Dedifferentiated amniotic fluid mesenchymal stem cell (primary cell): Measurements from ENCODE around the gene IL22RA2.
"Not testable (repeated sequence)": the region's sequence is repeated elsewhere in the genome, so short reads cannot be mapped to it uniquely, and the experiment has no call there.

ENCODE experiments used
- DNase-seq: peaks from one replicate; pipeline ENCODE4 v3.0.0-alpha.2; 2016; ENCODE audit errors: extremely low spot score

Gene IL22RA2

GRCh38 chr6:137173501-137173900 lies at the start of gene IL22RA2:
Gene IL22RA2 (minus strand): TSS chr6:137173644. CDS start chr6:137161749, 11,895 bp downstream.
- DNase-seq, result no peak

DNA sequence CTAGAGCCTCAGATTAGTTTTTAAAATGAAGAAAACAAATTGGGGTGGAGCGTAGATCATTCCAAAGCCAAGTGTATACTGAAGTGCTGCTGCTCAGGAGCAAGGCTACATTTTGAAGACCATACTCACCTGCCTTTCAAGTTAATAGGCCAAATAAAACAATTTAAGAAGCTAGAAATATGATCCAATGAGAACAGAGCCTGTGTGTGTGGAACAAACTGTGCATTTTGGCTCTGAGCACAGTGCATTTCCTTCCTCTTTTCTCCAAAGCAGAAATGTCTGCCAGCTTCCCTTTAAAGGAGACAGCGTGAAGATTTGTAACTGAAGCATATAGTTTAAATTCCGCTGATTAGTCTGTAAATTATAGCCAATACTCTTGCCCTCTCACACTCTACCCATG lies 48.9 kb upstream of the IL22RA2 start:
- DNase-seq, result no peak

DNA sequence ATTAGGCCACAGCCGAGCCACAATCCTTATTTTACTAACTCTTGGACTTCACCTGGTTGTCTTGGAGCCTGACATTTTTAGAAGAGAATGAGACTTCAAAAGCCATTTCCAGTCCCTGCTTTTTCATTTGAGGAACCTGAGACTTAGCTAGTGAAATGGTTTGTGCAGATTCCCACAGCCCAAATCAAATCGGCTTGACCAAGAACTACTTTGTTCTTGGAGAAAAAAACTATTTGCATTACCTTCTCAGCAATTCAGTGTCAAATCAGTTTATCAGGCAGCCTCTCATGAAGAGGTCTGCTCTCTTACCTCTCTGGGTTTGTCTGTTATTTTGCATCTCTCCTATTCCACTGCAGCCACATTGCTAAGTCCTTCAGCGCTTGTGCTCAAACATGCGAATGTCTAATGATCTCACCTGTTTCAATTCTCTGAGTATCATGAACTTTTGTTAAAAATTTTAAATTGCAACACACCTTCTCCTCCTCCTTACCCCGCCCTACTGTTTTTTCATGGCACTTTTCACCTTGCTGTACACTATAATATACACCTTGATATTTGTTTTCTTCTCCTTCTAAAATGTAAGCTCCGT lies 46.3 kb upstream of the IL22RA2 start:
- no peak for DNase-seq

DNA sequence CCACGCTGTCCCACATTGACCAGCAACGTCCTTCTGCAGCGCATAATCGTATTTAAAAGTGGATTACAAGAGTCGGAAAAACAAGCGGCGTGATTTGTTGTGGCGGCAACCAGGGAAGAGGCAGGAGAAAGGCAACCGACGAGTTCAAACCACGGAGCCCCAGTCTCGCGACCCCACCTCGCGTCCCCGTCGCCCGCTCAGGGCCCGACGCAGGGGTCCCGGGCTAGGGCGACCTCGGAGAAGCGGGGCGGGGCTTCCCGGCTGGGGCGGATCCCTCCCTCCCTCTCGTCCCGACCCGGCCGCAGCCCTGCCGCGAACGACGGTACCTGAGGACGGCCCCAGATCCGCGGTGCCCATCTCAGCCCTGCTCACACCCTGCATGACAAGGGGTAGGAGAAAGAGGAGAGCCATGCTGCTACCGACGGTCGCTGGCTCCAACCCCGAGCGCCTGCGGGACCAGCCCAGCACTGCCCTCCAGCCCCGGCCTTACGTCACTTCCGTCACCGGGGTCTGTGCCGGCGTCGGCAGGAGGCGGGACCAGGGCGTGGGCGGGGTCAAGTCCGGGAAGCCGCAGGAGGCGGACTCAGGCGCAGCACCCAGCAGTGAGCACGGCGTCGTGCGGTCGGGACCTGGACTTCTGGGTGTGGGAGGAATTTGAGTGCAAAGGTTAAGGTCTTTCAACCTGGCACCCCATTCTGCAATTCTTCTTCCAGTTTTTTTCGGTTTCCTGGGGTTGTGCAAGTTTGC lies 45.6 kb upstream of the IL22RA2 start, which contains the start of gene IFNGR1:
Gene IFNGR1 (minus strand): TSS at position 469 of the 747 bp plus-strand sequence. CDS start 58 bp downstream, at position 411.
- DNase-seq, result peak; percentile 92

GRCh38 chr6:137218473-137218916 lies 45.1 kb upstream of the IL22RA2 start:
- DNase-seq, result peak; percentile 37

DNA sequence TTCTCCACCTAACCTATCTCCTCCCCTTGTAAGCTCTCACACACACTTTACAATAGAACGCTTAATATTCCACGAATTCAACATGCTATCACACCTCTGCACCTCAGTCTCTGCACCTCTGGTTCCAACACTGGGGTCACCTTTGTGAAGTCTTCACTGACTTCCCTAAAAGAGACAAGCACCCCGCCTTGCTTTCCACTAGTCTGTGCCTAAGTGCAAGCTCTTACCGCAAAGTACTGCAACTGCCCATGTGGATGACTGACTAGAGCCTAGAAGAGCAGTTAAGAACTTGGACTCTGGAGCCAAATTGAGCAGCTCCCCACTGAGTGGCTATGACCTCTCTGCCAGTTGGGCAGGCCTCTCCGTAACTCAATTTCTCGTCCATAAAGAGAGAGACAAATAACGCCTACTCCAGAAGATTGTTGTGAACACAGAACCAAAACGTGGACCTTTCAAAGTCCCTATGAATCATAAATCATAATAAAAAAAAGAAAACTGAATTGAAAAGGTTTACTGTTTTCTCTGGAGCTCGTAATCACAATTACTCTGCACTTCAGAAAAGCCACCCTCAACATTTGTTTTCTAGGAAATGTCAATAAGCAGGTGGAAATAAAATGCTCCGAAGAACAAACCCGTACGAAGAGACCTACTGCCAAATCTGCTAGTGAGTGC lies 44.5 kb upstream of the IL22RA2 start:
- no peak for DNase-seq

GRCh38 chr6:137216875-137217553 lies 43.6 kb upstream of the IL22RA2 start:
- DNase-seq, result no peak

GRCh38 chr6:137216106-137216505 lies 42.7 kb upstream of the IL22RA2 start:
- DNase-seq, result no peak

- not testable (repeated sequence) for DNase-seq
These were observed 42.2 kb upstream of the IL22RA2 start for GRCh38 chr6:137215630-137216029.

DNA sequence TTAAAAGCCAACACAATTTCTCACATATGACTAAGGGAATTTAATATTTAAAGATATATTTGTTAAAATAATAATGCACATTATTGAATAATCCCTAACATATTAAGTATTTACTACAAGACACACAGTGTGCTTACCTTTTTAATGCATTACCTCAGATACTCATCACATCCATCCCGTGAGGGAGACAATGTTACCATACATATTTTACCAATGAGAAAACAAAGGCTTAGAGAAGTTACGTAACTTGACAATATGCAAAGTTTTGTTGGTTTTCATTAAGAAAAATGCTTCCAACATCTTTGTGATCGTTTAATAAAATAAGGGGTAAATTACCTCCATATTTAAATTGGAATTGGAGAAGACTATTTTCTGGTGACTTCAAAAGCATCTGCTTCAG lies 41.5 kb upstream of the IL22RA2 start:
- DNase-seq, result no peak

DNA sequence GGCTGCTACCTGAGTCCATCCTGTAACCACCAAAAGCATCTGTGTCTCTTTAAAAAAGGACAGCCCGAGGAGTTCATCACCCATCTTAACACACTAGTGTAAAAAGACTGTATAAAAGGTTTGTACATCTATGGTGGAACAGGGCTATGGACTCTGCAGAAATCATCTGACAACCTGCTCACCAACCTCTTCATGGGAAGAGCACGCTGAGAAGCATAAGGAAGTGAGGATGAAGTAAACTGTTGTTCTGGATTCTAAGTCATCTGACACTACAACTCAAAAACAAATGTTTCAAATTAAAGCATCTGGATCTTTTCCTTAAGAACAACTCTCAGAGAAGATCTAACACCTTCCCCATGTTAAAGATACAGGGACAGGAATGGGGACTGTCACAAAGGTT lies 40.4 kb upstream of the IL22RA2 start:
- no peak for DNase-seq

- no peak for DNase-seq
These were observed 39.9 kb upstream of the IL22RA2 start for GRCh38 chr6:137213331-137213740.

DNA sequence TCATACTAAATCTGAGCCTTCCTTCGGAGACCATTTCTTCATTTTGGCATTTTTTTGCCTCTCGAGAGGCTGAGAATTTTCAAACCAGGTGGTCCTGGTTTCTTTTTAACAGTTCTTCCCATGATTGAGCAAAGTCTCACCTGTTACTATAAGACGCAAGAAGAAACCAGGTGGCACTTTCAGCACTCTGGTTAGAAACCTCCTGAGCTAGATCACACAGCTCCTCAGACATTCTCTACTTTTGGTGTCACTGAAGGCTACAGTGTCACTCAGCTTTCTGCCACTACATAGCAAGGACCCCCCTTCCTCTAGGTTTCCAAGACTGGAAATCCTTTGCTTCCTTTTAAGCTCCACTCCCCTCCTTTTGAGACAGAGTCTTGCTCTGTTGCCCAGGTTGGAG lies 38.5 kb upstream of the IL22RA2 start:
- no peak for DNase-seq

- DNase-seq, result no peak
These were observed 37.5 kb upstream of the IL22RA2 start for GRCh38 chr6:137210903-137211302.

- DNase-seq, result no peak
These were observed 34.8 kb upstream of the IL22RA2 start for GRCh38 chr6:137208279-137208678.

DNA sequence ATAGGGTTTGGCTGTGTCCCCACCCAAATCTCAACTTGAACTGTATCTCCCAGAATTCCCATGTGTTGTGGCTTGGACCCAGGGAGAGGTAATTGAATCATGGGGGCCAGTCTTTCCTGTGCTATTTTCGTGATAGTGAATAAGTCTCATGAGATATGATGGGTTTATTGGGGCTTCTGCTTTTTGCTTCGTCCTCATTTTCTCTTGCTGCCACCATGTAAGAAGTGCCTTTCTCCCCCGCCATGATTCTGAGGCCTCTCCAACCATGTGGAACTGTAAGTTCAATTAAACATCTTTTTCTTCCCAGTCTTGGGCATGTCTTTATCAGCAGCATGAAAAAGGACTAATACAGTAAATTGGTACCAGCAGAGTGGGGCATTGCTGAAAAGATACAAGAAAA lies 34.0 kb upstream of the IL22RA2 start:
- not testable (repeated sequence) for DNase-seq

DNA sequence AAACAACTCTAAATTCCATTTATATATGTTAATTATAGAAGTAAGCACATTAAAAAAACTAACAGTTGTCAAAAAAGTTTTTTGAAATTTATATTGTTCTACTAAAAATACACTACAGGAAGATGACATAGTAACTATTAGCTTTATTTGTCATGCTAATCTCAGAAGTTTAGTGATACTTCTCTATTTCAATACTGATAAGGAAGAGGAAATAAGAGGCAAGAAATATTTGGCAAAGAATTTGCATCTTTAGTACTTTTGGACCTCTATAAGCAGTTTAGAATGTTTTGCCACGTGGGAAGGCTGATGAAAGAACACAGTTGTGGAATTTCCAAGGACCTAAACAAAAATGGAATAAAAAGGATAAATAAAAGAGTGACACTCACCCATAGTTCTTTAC lies 33.1 kb upstream of the IL22RA2 start:
- DNase-seq, result no peak

DNA sequence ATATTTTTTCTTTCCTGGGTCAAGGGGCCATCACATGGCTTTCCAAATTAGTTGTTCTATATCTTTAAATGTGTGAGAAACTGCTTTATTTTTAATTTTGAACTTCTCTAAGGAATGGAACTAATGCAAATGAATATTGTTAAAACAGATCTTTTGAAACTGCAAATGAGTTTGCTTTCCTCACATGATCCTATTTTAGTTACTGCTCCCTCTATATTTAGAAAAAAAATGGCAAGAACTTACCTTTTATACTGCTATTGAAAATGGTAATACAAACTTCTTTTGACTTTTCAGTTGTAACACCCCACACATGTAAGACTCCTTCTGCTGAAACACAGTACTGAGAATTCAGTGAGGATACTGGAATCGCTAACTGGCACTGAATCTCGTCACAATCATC lies 29.8 kb upstream of the IL22RA2 start:
- DNase-seq, result no peak

DNA sequence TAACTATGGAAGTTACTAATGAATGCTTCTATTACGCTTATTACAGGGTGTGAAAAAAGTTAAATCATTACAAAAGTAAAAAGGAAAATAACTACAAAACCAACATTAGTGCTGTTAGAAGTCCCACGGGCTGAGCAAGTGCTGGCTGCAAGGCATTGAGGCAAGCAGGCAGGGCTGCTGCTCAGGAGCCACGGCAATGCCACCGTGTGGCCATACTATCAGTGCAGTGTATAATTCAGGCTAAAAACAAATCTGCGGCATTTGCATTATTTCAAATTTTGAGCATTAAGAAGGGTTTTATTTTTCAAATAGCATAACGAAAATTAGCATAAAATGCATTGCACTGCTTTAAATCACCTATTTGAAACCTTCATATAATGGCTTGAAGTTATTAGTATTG lies 28.6 kb upstream of the IL22RA2 start:
- DNase-seq, result no peak

DNA sequence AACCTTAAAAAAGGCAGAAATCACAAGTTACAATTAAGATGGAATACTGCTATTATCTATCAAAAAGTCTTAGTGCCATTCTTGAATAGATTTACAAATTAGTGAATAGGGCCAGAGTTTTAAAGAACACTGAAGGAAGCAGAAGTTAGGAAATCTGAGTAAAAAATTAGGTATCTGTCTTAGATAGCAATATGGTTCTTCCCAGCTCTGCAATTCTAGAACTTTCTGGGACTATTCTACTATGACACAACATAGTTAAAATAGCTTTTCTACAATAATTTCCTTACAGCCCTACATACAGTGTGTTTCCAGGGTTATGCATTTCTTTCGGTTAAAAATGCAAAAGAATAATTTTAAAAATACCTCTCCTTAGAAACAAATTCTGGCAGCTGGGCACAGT lies 27.6 kb upstream of the IL22RA2 start:
- DNase-seq, result no peak

DNA sequence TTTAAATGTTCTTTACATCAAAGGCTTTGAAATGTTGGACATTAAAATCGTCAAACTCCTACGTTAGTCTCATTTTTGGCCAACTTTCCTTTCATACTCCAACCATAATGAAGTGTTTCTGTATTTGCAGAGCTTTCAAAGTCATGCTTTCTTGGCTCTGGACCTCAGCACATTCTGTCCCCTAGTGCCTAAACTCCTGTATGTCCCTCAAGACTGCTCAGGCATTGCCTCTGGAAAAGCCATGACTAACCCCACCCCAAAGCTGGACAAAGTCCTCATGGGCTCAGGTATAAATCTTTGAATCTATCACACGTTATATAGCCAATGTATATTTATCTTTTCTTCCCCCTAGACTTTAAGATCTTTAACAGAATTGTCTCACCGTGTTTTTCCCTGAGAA lies 26.8 kb upstream of the IL22RA2 start:
- DNase-seq, result no peak
